Measurements from ENCODE around the gene TYROBP.

GRCh38 chr19:35936738-35937268 is 28.7 kb upstream of the TYROBP start:
- TF ChIP-seq CTCF (IDR thresholded peaks at IDR 0.05) (no peak), EP300 (IDR thresholded peaks at IDR 0.05) (no peak), POLR2A (IDR thresholded peaks at IDR 0.05) (no peak)
